OCI-LY7 (cell line): ENCODE measurements around the gene GSK3A. TPM values are rescaled to one million over a fixed set of nuclear protein-coding genes. Genes with fewer than 3 reads are reported as not detected.

Experiments
- BruUV-seq: library from RNA; stranded (reverse); fragments of 400-500 nt; replicated peaks from 2 replicates; lab custom pipeline; 2021; lab: Mats Ljungman, UMichigan
- CTCF ChIA-PET: fragments of 300-600 bp; sonication (Branson Sonifier 250); formaldehyde crosslinking; loops from one replicate; lab custom pipeline; 2022; ENCODE audit warnings: antibody characterized with exemption; ENCODE audit not compliant: unreplicated experiment; lab: Charles Lee
- POLR2A ChIA-PET: fragments of 300-600 bp; sonication (Branson Sonifier 250); formaldehyde crosslinking; loops from one replicate; lab custom pipeline; 2022; ENCODE audit warnings: antibody characterized with exemption; lab: Charles Lee
- DNase-seq: peaks from one replicate; pipeline ENCODE4 v3.0.0-alpha.2; 2015; ENCODE audit warnings: low spot score
- H2AFZ ChIP-seq: fragments of 200-600 bp; sonication (generic), shearing (Covaris generic); 2 replicates; pipeline ENCODE4 v1.6.1; 2014; ENCODE audit warnings: mild to moderate bottlenecking, antibody characterized with exemption, low read length, moderate library complexity
- H3K27ac ChIP-seq: fragments of 200-600 bp; sonication (generic); 2 replicates; pipeline ENCODE4 v1.5.1; 2014; ENCODE audit warnings: mixed run types, low read depth, mild to moderate bottlenecking, moderate library complexity, low read length, inconsistent platforms; ENCODE audit not compliant: poor library complexity, severe bottlenecking
- H3K36me3 ChIP-seq: fragments of 200-600 bp; sonication (generic); 2 replicates; pipeline ENCODE4 v1.6.1; 2014; ENCODE audit warnings: mild to moderate bottlenecking, antibody characterized with exemption, low read length, moderate library complexity, mixed read lengths; ENCODE audit not compliant: insufficient read depth
- H3K4me1 ChIP-seq: fragments of 200-600 bp; sonication (generic); 2 replicates; pipeline ENCODE4 v1.5.1; 2014; ENCODE audit warnings: mild to moderate bottlenecking, low read length; ENCODE audit not compliant: insufficient read depth, poor library complexity, severe bottlenecking
- H3K4me2 ChIP-seq: fragments of 200-600 bp; sonication (generic); 2 replicates; pipeline ENCODE4 v1.6.1; 2014; ENCODE audit warnings: mild to moderate bottlenecking, low read length
- H3K4me3 ChIP-seq: fragments of 200-600 bp; sonication (generic); 2 replicates; pipeline ENCODE4 v1.5.1; 2014; ENCODE audit warnings: mild to moderate bottlenecking, low read depth, low read length; ENCODE audit not compliant: poor library complexity, severe bottlenecking
- H3K79me2 ChIP-seq: fragments of 200-600 bp; sonication (generic); 2 replicates; pipeline ENCODE4 v1.6.1; 2016; ENCODE audit warnings: low read depth, mild to moderate bottlenecking, low read length, moderate library complexity, mixed read lengths; ENCODE audit not compliant: insufficient read depth
- H3K9me2 ChIP-seq: fragments of 200-600 bp; sonication (generic); 2 replicates; pipeline ENCODE4 v1.6.1; 2016; ENCODE audit warnings: mild to moderate bottlenecking, low read length, mixed read lengths; ENCODE audit not compliant: insufficient read depth
- H3K9me3 ChIP-seq: fragments of 200-600 bp; sonication (generic); 2 replicates; pipeline ENCODE4 v1.6.1; 2014; ENCODE audit warnings: mild to moderate bottlenecking, mixed run types, low read length, mixed read lengths
- H4K20me1 ChIP-seq: fragments of 200-600 bp; sonication (generic); 2 replicates; pipeline ENCODE4 v1.6.1; 2014; ENCODE audit warnings: mild to moderate bottlenecking, antibody characterized with exemption, low read length, moderate library complexity, mixed read lengths; ENCODE audit not compliant: insufficient read depth
- CTCF ChIP-seq: fragments of 200-600 bp; sonication (generic); conservative IDR thresholded peaks from 2 replicates; pipeline ENCODE4 v1.5.1; 2014; ENCODE audit warnings: mild to moderate bottlenecking, antibody characterized with exemption, low read length, moderate library complexity, mixed read lengths
- EZH2phosphoT487 ChIP-seq: fragments of 200-600 bp; sonication (generic); IDR thresholded peaks from 2 replicates; pipeline ENCODE4 v1.6.1; 2018; ENCODE audit warnings: low read depth, borderline replicate concordance, mild to moderate bottlenecking, mixed run types, antibody characterized with exemption, low read length, moderate library complexity, mixed read lengths
- intact Hi-C: fragments of 100-400 bp; cut with micrococcal nuclease; formaldehyde crosslinking; loops from one replicate; pipeline ENCODE4 v1.10.0; 2022; ENCODE audit not compliant: unreplicated experiment
- total RNA-seq, 2 experiments: library from RNA; depleted of rRNA in 1 of 2; stranded (reverse); fragments of >200 nt in 1 of 2; shearing (Covaris generic) in 1 of 2; gene quantifications; 2 replicates each; pipeline ENCODE4 v1.2.3, GENCODE V29; 2014 to 2022

The GSK3A gene
- total RNA-seq, 2 experiments from 2014 or later: 20.9 to 29.2 TPM

GRCh38 chr19:42269478-42270345 is 27.3 kb upstream of the GSK3A start:
- CTCF ChIA-PET: interaction anchor here (2.0 kb wide), 1 partner anchor 10 kb away, joined by 10 read pairs; no protein-coding TSS in a partner anchor
- no peaks in the 10 kb centered on the region for H4K20me1 ChIP-seq
- H2AFZ ChIP-seq: peak overlapping the region; percentile 23; the same call in 1 of the 2 replicates
- no peak for DNase-seq
- POLR2A ChIA-PET: interaction anchor here (0.6 to 2.1 kb wide), 3 partner anchors 10 to 26 kb away, joined by 4 to 11 read pairs (median 6); no protein-coding TSS in a partner anchor
- no peak for TF ChIP-seq EZH2phosphoT487
- TF ChIP-seq CTCF: no peak
- peak overlapping the region; percentile 99 for H3K4me2 ChIP-seq
- no peaks in the 10 kb centered on the region for H3K9me3 ChIP-seq
- H3K79me2 ChIP-seq: peaks cover 9% of the 10 kb centered on the region; the same call in 1 of the 2 replicates
- H3K27ac ChIP-seq: peak overlapping the region; percentile 70
- peak overlapping the region; percentile 73 for H3K4me3 ChIP-seq
- intact Hi-C loops: no loop called here
- BruUV-seq: no TSS peak
- peaks cover 32% of the 10 kb centered on the region for H3K4me1 ChIP-seq
- H3K36me3 ChIP-seq: 0 out of 2 replicates have a peak, but pooled peaks cover 3% of the 10 kb centered on the region
- H3K9me2 ChIP-seq: no peaks in the 10 kb centered on the region

- H2AFZ ChIP-seq: peak within 1 kb of the TSS; percentile 87
- peak within 1 kb of the TSS; percentile 99 for H3K4me2 ChIP-seq
- H3K9me2 ChIP-seq: no peaks in the 10 kb centered on the region
- ChIA-PET CTCF (no interaction called here), POLR2A (no interaction called here)
- peak; percentile 100 for DNase-seq
- no TSS peak for BruUV-seq
- H4K20me1 ChIP-seq: no peaks in the 10 kb centered on the region
- intact Hi-C loops: no loop called here
- H3K4me3 ChIP-seq: peak within 1 kb of the TSS; percentile 73
- H3K4me1 ChIP-seq: peaks cover 32% of the 10 kb centered on the region
- H3K79me2 ChIP-seq: peaks cover 9% of the 10 kb centered on the region; the same call in 1 of the 2 replicates
- H3K27ac ChIP-seq: peak within 1 kb of the TSS; percentile 75
- H3K36me3 ChIP-seq: no peaks in the 10 kb centered on the region
- no peak for TF ChIP-seq EZH2phosphoT487
- no peak for TF ChIP-seq CTCF
- no peaks in the 10 kb centered on the region for H3K9me3 ChIP-seq
Observed at GRCh38 chr19:42268704-42269477, 26.5 kb upstream of the GSK3A start, which contains the start of gene CIC. Gene CIC (plus strand): TSS chr19:42269252. CDS start chr19:42271784, 2,532 bp downstream.
